Endothelial cell of umbilical vein (primary cell): Measurements from ENCODE around the gene SEBOX. TPM values are rescaled to one million over a fixed set of nuclear protein-coding genes. Genes with fewer than 3 reads are reported as not detected.

ENCODE experiments used
- BruUV-seq: library from RNA; stranded (reverse); fragments of 400-500 nt; replicated peaks from 2 replicates; lab custom pipeline; 2021; lab: Mats Ljungman, UMichigan
- CTCF ChIA-PET: fragments of 300-600, 350-600 bp; sonication (Branson Sonifier 250); formaldehyde crosslinking; loops from one replicate; lab custom pipeline; 2021; ENCODE audit warnings: antibody characterized with exemption, inconsistent platforms; lab: Charles Lee
- POLR2A ChIA-PET: fragments of 300-600, 350-600 bp; sonication (Branson Sonifier 250); formaldehyde crosslinking; loops from one replicate; lab custom pipeline; 2021; ENCODE audit warnings: antibody characterized with exemption, inconsistent platforms; lab: Charles Lee
- DNase-seq: peaks from one replicate; pipeline ENCODE4 v3.0.0-alpha.2; 2011; ENCODE audit warnings: low read depth, low spot score
- FAIRE-seq: peaks from 2 replicates; lab custom pipeline; 2011; peaks lifted over from hg19 to GRCh38; lab: Jason Lieb, UNC
- H2AFZ ChIP-seq: 2 replicates; pipeline ENCODE4 v1.6.0; 2012; ENCODE audit warnings: low read depth, low read length, control low read depth, inconsistent platforms
- H3K27ac ChIP-seq: 2 replicates; pipeline ENCODE4 v1.5.1; 2011; ENCODE audit warnings: low read depth, mild to moderate bottlenecking, control low read depth, low read length, moderate library complexity; ENCODE audit not compliant: insufficient read depth
- H3K27me3 ChIP-seq, 2 experiments: 2 replicates each; pipeline versions ENCODE4 v1.6.0 to v1.6.1; 2011; ENCODE audit warnings: low read length in 2 of 2, mixed read lengths in 1 of 2; ENCODE audit not compliant: control insufficient read depth in 2 of 2, insufficient read depth in 2 of 2
- H3K36me3 ChIP-seq, 2 experiments: 2 replicates in 1 of 2; 3 replicates in 1 of 2; pipeline ENCODE4 v1.5.1; 2011; ENCODE audit warnings: low read length in 2 of 2, mild to moderate bottlenecking in 1 of 2, moderate library complexity in 1 of 2; ENCODE audit not compliant: control insufficient read depth in 2 of 2, insufficient read depth in 2 of 2; ENCODE audit errors: extremely low read depth in 1 of 2
- H3K4me1 ChIP-seq: 3 replicates; pipeline ENCODE4 v1.5.1; 2011; ENCODE audit warnings: mild to moderate bottlenecking, low read length; ENCODE audit not compliant: control insufficient read depth, insufficient read depth; ENCODE audit errors: extremely low read depth
- H3K4me2 ChIP-seq: 2 replicates; pipeline ENCODE4 v1.6.1; 2011; ENCODE audit warnings: low read length, control low read depth, mixed read lengths; ENCODE audit not compliant: insufficient read depth
- H3K4me3 ChIP-seq, 3 experiments: fragments of 200-600 bp in 1 of 3; sonication (generic), shearing (Covaris generic) in 1 of 3; replicated peaks in 1 of 3; 2 replicates each; pipeline ENCODE4 v1.5.1; 2011 to 2016; ENCODE audit warnings: control low read depth in 3 of 3, low read length in 3 of 3, mild to moderate bottlenecking in 2 of 3, inconsistent platforms in 1 of 3, low read depth in 1 of 3, moderate library complexity in 1 of 3; ENCODE audit not compliant: insufficient read depth in 1 of 3
- H3K79me2 ChIP-seq: 2 replicates; pipeline ENCODE4 v1.6.0; 2012; ENCODE audit warnings: low read length, inconsistent platforms; ENCODE audit not compliant: control insufficient read depth, insufficient read depth
- H3K9ac ChIP-seq: replicated peaks from 2 replicates; pipeline ENCODE3; 2011; ENCODE audit warnings: low read length, control low read depth; ENCODE audit not compliant: insufficient read depth; ENCODE audit errors: extremely low read depth
- H3K9me1 ChIP-seq: replicated peaks from 3 replicates; pipeline ENCODE4 v1.6.0; 2011; ENCODE audit warnings: mild to moderate bottlenecking, low read length; ENCODE audit not compliant: control insufficient read depth, insufficient read depth; ENCODE audit errors: extremely low read depth
- H3K9me3 ChIP-seq: replicated peaks from 2 replicates; pipeline ENCODE4 v1.5.1; 2012; ENCODE audit warnings: low read length, inconsistent platforms; ENCODE audit not compliant: control insufficient read depth, insufficient read depth
- H4K20me1 ChIP-seq: replicated peaks from 2 replicates; pipeline ENCODE3; 2011; ENCODE audit warnings: mild to moderate bottlenecking, low read length; ENCODE audit not compliant: control insufficient read depth, insufficient read depth; ENCODE audit errors: extremely low read depth
- EZH2 ChIP-seq: IDR thresholded peaks from 2 replicates; pipeline ENCODE4 v1.6.1; 2012; ENCODE audit warnings: borderline replicate concordance, low read depth, mild to moderate bottlenecking, moderate library complexity, low read length, inconsistent platforms; ENCODE audit not compliant: severe bottlenecking
- FOS ChIP-seq: IDR thresholded peaks from 2 replicates; pipeline ENCODE4 v1.6.1; 2011; ENCODE audit warnings: mild to moderate bottlenecking, low read length, moderate library complexity, borderline replicate concordance; ENCODE audit not compliant: insufficient read depth
- GATA2 ChIP-seq: IDR thresholded peaks from 2 replicates; pipeline ENCODE4 v1.7.0; 2011; ENCODE audit warnings: low read depth, mild to moderate bottlenecking, moderate library complexity, mixed read lengths, low read length; ENCODE audit not compliant: insufficient read length, insufficient read depth
- JUN ChIP-seq: IDR thresholded peaks from 2 replicates; pipeline ENCODE4 v1.6.1; 2011; ENCODE audit warnings: borderline replicate concordance, low read depth; ENCODE audit not compliant: insufficient read length, insufficient read depth
- MYC ChIP-seq: IDR thresholded peaks from one replicate; pipeline ENCODE4 v1.6.1; 2011; ENCODE audit warnings: mild to moderate bottlenecking, low read depth, low read length
- POLR2A ChIP-seq: IDR thresholded peaks from 2 replicates; pipeline ENCODE4 v1.6.1; 2012; ENCODE audit warnings: low read depth, mild to moderate bottlenecking, control low read depth, low read length
- POLR2AphosphoS5 ChIP-seq: IDR thresholded peaks from 2 replicates; pipeline ENCODE4 v1.6.1; 2012; ENCODE audit warnings: low read depth, mild to moderate bottlenecking, control low read depth, low read length, moderate library complexity; ENCODE audit not compliant: insufficient read depth
- dilution Hi-C: fragments of 300-500 bp; cut with MboI; formaldehyde crosslinking; loops from one replicate; pipeline ENCODE4 v1.15.0; 2019; ENCODE audit warnings: low sequenced_read_pairs; ENCODE audit not compliant: extremely low pct_ligation_motif_present
- intact Hi-C: fragments of 100-400 bp; cut with micrococcal nuclease; formaldehyde crosslinking; loops from one replicate; pipeline ENCODE4 v1.10.0; 2022
- polyA plus RNA-seq, 4 experiments: library from polyadenylated mRNA; depleted of rRNA in 3 of 4; stranded (reverse) in 3 of 4; unstranded in 1 of 4; fragments of >200 nt; gene quantifications; 2 replicates each; pipeline versions ENCODE4 v1.2.1 to v1.2.3, GENCODE V29; 2011 to 2012; ENCODE audit warnings: missing spikeins in 1 of 4
- total RNA-seq: library from RNA; stranded (reverse); gene quantifications from 2 replicates; pipeline ENCODE4 v1.2.3, GENCODE V29; 2021
- TF ChIP-seq, protein P1 (sequence below): IDR thresholded peaks from 2 replicates; pipeline ENCODE4 v1.6.1; 2011; ENCODE audit not compliant: insufficient read depth, insufficient read length
- TF ChIP-seq, protein P2 (sequence below), 2 donors: IDR thresholded peaks; 1 replicate in 1 of 2; 2 replicates in 1 of 2; pipeline ENCODE4 v1.5.1; 2011; ENCODE audit warnings: low read length in 2 of 2, mild to moderate bottlenecking in 2 of 2, moderate library complexity in 2 of 2, control low read depth in 1 of 2, inconsistent platforms in 1 of 2, low read depth in 1 of 2; ENCODE audit not compliant: insufficient read depth in 1 of 2; ENCODE audit errors: extremely low read depth in 1 of 2

SEBOX gene
- total and polyA plus RNA-seq, 2 donors (not counting 3 experiments of a cell fraction or from before 2014, with no cell fraction given) = not detected

DNA sequence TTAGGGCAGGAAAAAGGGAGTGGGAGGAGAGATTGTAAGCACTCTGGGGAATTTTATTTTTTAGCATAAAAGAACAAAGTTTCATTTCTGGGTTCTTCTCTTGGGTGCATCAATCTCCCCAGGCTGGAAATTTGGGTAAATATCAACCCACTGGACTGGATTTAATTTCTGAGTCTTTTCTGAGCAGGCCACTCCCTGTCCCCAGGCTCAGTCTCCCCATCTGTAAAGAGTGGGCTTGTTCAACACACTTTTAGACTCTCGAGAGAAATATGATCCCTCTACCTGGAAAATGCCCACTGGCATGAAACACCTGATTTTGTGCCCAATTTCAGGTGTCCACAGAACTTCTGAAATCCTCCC, 5.7 kb upstream of the SEBOX start:
- no peaks in the 10 kb centered on the region for H4K20me1 ChIP-seq
- FAIRE-seq (no peak), DNase-seq (no peak)
- BruUV-seq = no TSS peak
- H2AFZ ChIP-seq = no peak overlapping the region
- no peak overlapping the region for H3K27ac ChIP-seq
- TF ChIP-seq POLR2AphosphoS5 (no peak), POLR2A (no peak), FOS (no peak), GATA2 (no peak), JUN (no peak), MYC (no peak), EZH2 (no peak)
- TF ChIP-seq, protein P1, sequence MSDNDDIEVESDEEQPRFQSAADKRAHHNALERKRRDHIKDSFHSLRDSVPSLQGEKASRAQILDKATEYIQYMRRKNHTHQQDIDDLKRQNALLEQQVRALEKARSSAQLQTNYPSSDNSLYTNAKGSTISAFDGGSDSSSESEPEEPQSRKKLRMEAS = no peak
- TF ChIP-seq, protein P2, sequence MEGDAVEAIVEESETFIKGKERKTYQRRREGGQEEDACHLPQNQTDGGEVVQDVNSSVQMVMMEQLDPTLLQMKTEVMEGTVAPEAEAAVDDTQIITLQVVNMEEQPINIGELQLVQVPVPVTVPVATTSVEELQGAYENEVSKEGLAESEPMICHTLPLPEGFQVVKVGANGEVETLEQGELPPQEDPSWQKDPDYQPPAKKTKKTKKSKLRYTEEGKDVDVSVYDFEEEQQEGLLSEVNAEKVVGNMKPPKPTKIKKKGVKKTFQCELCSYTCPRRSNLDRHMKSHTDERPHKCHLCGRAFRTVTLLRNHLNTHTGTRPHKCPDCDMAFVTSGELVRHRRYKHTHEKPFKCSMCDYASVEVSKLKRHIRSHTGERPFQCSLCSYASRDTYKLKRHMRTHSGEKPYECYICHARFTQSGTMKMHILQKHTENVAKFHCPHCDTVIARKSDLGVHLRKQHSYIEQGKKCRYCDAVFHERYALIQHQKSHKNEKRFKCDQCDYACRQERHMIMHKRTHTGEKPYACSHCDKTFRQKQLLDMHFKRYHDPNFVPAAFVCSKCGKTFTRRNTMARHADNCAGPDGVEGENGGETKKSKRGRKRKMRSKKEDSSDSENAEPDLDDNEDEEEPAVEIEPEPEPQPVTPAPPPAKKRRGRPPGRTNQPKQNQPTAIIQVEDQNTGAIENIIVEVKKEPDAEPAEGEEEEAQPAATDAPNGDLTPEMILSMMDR (IDR thresholded peaks at IDR 0.05; ENCODE audit: extremely low read depth in 1 of 2, insufficient read depth in 1 of 2, low read depth in 1 of 2, low read length in 2 of 2) = no peak
- ChIA-PET CTCF (interaction anchor here (6.7 kb wide), 1 partner anchor 46 kb away, joined by 36 read pairs; no protein-coding TSS in a partner anchor), POLR2A (interaction anchor here (1.6 kb wide), 1 partner anchor 24 kb away, joined by 4 read pairs; no protein-coding TSS in a partner anchor)
- H3K9me1 ChIP-seq = no peaks in the 10 kb centered on the region
- H3K9me3 ChIP-seq = no peaks in the 10 kb centered on the region
- dilution Hi-C loops (no loop called here), intact Hi-C loops (loop anchor here (1.0 kb wide), 1 partner anchor 13 kb away; the partner anchor contains the start of gene POLDIP2)
- peak overlapping the region; percentile 74 for H3K4me2 ChIP-seq
- H3K9ac ChIP-seq = no peak overlapping the region
- H3K4me1 ChIP-seq = peaks cover 13% of the 10 kb centered on the region
- no peak overlapping the region for H3K4me3 ChIP-seq
- no peaks in the 10 kb centered on the region for H3K27me3 ChIP-seq
- H3K79me2 ChIP-seq = no peaks in the 10 kb centered on the region
- no peaks in the 10 kb centered on the region for H3K36me3 ChIP-seq
